ENCODE results near the gene FAM32A.
A peak's percentile ranks its signal among the peaks of the same experiment; 100 is the strongest.
"Not testable (repeated sequence)": the region's sequence is repeated elsewhere in the genome, so short reads cannot be mapped to it uniquely, and the experiment has no call there.

Gene FAM32A

DNA sequence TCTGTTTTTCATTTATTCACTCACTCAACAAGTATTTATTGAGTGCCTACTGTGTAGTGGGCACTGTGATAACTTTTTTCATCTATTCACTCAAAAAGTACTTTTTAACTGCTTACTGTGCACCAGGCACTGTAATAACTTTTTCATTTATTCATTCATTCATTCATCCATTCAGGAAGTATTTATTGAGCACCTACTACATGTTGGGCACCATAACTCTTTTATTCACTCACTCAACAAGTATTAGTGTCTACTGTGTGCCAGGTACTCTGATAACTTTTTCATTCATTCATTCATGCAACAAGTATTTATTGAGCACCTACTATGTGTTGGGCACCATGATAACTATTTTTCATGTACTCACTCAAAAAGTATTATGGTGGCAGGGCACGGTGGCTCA lies 18.8 kb upstream of the FAM32A start:
- DNase-seq: no peak

DNA sequence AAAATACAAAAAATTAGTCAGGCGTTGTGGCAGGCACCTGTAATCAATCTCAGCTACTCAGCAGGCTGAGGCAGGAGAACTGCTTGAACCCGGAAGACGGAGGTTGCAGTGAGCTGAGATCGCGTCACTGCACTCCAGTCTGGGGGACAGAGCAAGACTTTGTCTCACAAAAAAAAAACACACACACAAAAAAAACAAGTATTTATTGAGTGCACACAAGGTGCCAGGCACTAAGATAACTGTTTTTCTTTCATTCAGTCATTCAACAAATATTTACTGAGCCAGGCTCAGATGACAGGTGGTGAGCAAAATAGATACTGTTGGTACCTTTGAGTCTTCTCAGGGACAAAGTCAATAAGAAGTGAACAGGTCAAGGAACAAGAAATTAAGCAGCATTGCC lies 18.2 kb upstream of the FAM32A start:
- no peak for DNase-seq

DNA sequence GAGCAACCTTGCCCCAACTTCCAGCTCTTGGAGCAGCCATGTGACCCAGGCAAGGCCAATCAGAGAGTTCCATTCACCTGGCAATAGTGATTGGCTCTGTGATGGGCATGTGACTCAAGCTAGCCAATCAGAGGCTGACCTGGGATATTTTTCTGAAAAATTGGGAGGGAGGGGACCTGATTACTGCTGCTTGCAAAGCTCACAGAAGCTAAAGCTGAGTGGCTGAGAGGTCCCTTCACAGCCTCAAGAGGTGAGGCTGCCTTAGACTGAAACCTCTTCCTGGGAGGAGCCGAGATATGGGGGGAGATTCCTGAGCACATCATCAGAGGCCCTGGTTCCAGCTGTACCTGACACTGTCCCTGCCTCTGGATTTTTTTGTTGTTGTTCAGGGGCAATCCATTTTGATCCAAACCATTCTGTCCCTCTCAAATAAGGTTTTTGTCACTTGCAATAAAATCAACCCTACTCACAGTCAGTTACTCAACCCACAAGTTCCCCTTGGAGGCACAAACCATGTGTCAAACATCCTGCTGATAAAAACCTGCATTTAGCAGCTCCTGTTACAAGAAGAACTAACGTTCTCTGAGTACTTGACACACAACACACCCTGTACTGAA lies 16.6 kb upstream of the FAM32A start:
- no peak for DNase-seq

DNA sequence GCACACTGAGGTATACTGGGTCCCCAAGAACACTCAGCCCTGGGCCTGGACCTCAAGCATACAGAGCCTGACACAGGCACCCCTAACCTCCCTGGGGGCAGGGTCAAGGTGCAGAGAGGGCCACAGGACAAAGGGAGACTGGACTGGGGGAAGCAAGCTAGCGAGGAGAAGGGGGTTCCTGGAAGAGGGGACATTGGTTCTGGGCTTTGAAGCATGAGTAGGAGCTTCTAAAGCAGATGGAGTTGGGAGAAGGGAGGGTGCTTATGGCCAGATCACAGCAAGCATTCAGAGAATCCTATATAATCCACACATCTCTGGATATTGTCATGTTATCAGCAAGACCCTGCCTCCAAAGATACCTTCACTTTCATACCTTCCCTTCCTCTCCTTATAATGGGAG lies 15.1 kb upstream of the FAM32A start:
- no peak for DNase-seq

DNA sequence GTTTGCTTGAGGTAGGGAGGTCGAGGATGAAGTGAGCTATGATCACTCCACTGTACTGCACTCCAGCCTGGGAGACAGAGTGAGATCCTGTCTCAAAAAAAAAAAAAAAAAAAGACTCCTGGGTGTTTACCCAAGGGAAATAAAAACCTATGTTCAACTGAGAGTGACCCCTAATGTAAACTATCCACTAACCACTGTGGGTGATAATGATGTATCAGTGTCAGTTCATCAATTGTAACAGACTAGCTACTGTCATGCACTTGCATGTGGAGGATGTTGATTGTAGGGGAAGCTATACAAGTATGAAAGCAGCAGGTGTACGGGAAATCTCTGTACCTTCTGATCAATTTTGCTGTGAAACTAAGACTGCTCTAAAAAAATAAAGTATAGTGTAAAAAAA lies 9.3 kb upstream of the FAM32A start:
- no peak for DNase-seq

DNA sequence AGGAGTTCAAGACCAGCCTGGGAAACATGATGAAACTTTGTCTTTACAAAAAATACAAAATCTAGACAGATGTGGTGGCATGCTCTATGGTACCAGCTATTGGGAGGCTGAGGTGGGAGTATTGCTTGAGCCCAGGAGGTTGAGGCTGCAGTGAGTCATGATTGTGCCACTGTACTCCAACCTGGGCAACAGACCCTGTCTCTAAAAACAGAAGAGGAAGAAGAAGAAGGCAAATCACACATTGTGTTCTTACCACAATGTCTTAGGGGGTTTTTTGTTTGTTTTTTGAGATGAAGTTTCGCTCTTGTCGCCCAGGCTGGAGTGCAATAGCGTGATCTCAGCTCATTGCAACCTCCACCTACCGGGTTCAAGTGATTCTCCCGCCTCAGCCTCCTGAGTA lies 6.3 kb upstream of the FAM32A start:
- not testable (repeated sequence) for DNase-seq

DNA sequence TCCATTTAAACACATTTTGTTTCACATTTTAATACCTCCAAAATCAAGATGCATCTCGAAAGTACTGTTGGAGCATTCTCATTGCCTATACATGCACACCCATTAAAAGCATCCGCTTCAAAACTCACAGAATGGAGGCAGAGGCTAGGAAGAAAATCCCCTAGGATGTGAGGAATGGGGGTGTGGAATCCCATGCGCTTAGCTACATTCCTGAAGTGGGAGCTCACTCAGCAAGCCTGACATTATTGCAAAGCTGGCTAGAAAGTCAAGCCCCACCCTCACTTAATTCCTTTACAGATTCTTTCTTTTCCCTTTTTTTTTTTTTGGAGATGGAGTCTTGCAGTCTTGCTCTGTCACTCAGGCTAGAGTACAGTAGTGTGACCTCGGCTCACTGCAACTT lies 4.6 kb upstream of the FAM32A start:
- no peak for DNase-seq

DNA sequence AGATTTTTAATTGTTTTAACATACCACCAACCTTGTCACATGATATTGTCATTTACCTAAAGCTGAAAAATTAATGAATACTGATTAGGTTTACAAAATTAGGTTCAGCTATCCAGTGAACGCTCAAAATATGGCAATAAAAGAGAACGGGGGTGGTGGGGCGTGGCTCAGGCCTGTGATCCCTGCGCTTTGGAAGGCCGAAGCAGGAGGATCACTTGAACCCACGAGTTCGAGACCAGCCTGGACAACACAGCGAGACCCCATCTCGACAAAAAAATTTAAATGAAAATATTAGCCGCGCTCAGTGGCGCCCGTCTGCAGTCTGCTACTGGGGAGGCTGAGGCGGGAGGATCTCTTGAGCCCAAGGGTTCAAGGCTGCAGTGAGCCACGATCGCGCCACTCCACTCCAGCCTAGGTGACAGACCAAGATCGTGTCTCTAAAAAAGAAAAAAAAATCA lies 516 bp upstream of the FAM32A start:
- no peak for DNase-seq

DNA sequence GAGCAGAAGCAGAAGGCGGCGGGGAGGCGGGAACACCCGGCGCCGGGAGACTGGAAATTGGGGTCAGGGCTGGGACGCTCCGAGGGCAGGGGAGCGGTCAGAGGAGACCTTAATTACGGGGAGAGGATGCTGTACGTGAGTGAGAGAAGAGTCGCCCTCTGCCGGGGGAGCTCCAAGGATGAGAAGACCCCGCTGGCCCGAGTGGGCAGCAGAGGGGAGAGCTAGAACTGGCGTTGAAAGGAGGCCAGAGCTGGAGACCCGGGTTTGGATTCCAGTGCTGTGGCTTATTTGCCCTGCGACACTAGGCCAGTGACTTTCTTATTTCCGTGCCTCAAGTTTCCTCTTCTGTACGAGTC lies 536 bp downstream of the FAM32A start:
- no peak for DNase-seq

DNA sequence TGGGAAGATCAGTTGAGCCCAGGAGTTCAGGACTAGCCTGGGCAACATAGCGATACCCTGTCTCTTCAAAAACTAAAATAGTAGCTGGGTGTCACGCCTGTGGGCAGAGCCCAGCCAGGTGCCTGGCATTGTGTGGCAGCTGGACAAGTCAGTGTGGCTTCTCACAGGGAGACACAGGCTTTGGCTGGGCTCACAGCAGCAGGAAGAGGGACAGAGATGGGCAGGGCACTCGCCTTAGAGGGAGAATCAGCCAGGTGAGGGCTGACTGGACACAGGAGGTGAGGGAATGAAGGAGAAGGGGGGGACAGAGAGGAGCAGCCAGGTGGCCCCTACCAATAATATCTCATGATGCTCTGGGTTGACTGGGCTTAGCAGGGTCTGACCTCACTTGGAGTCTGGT lies 3.3 kb downstream of the FAM32A start:
- no peak for DNase-seq

DNA sequence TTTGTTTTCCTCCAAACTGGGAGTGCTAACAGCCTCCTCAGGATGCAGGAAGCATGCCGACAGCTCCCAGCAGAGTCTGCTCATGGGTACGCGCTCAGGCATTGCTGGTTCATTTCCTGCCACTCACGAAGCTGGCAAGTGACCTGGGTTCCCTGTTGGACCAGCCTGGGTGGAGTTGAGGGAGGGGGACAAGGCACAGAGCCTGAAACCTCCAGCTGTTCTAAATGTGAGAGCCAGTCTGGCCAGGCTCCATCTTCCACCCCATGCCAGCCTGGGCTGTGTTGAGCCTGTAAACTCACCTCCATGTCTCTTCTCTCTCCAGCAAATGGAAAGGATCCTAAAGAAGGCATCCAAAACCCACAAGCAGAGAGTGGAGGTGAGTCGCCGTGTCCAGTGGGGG lies 5.0 kb downstream of the FAM32A start:
- DNase-seq: no peak

DNA sequence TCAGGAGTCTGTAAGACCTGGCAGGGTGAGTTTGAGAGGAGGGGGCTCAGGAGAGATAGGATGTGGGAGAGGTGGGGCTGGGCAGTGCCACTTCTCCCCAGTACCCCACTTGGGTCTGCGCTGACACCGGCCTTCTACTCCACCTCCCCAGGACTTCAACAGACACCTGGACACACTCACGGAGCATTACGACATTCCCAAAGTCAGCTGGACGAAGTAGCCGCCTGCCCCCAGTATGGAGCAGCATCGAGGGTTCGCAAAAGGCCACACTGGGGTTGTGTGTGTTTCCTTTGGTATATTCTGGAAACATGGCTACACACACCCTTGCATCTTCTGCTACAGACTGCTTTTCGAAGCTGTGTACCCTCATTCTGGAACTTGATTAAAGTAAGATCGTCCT lies 5.5 kb downstream of the FAM32A start:
- DNase-seq: no peak

DNA sequence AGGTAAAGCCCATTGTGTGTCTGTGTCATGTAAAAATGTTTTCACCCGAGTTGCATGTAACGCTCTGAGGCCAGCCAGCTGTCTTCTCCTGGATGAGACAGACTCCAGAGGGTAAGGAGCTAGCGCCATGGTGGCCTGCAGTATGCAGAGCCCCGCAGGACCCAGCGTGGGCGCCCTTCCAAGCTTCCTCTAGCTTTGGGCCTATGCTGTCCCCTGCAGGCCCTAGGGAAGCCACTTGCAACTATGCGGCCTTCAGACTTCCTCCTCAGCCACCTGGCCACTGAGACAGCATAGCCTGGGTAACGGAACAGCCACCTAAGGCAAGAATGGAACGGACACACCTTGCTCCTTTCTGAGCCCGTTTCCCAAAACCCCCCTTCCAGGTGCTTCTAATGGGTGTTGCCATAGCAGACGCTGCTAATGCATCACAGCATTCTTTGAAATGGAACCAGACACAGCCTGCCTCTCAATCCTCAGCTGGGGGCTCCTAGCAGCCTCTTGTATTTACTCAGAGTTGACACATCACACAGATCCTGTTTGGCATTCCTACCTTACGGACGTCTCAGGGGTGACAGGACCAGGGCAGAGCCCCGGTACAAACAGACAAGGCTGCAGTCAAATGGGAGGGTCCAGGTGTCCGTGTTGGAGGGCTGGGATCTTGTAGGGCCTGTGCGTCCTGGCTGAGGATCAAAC lies 6.2 kb downstream of the FAM32A start:
- DNase-seq: no peak

DNA sequence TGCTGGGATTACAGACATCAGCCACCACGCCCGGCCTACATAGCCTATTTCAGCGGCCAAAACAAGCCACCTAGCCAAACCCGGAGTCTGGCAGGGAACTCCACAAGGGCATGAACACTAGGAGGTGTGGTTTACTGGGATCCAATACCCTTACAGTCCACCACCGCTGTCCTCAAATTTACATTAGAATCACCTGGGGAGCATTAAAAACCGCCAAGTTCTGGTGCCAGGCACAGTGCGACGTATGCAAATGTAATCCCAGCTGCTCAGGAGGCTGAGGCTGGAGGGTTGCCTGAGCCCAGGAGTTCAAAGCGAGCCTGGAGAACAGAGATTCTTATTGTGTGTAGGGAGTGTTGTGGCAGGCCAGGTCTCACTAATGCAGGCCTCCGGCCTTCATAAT lies 8.3 kb downstream of the FAM32A start:
- no peak for DNase-seq

DNA sequence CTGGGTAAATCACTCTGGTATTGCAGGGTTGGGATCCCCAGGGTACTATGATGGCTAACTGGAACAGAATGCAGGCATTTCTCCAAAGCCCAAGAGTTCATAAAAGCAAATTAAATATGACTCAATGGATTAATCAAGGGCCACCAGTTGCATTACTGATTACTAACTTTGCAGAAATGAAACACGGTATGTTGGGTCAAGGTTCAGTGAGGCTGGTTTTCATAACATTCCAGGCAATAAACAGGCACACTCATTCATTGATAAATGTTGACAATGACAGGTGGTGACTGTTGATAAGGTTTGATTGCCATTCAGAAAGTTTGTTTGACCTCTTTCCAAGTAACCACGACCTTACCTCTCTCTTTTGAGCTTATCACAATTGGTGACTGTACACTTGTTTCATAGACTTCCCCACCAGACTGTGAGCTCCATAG lies 12.0 kb downstream of the FAM32A start:
- DNase-seq: no peak

DNA sequence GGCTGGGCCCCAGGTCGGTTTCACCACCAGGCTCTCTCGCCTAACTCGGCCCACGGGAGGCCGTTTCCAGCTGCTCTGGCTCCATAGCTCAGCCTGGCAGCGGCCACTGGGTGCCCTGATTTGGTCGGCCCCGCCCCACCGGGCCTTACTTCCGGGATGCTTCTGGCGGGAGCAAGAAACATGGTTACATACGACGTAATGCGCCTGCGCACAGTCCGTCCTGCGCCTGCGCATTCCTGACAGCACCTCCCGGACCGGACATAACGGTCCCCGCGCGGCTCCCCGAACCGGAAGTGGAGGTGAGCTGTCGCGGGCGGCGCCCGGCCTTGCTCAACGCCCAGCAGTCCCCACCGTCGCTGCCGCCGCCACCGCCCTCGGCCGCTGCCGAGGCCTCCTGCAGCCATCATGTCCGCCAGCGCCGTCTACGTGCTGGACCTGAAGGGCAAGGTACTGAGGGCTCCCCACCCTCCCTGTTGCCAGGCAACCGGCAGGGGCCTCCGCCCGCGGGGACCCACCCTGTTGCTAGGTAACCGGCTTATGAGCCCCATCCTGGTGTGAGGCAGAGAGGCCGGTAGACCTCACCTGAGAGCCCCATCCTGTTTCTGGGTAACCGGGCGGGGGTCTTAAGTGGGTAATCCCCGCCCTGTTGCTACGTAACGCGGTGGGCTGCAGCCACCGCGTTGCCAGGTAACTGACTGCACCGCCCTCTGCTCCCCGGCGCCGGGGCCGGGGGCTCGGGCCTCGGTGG lies 12.6 kb downstream of the FAM32A start, which contains the start of gene AP1M1:
Gene AP1M1 (plus strand): TSS at position 290 of the 748 bp plus-strand sequence. CDS start 116 bp downstream, at position 406.
- DNase-seq: peak; percentile 99

DNA sequence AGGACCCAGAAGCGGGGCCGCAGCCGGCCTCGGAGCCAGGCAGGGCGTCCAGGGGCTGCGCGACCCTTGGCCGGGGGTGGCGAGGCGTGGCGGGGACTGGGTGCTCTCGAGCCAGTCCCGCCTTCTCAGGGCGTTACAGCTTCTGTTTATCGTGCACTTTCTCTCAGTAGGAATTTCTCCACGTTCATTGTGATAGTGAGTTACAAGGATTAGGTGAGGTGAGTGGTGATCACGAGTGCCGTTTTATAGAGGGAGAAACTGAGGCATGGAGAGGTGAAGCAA lies 13.1 kb downstream of the FAM32A start:
- DNase-seq: no peak

DNA sequence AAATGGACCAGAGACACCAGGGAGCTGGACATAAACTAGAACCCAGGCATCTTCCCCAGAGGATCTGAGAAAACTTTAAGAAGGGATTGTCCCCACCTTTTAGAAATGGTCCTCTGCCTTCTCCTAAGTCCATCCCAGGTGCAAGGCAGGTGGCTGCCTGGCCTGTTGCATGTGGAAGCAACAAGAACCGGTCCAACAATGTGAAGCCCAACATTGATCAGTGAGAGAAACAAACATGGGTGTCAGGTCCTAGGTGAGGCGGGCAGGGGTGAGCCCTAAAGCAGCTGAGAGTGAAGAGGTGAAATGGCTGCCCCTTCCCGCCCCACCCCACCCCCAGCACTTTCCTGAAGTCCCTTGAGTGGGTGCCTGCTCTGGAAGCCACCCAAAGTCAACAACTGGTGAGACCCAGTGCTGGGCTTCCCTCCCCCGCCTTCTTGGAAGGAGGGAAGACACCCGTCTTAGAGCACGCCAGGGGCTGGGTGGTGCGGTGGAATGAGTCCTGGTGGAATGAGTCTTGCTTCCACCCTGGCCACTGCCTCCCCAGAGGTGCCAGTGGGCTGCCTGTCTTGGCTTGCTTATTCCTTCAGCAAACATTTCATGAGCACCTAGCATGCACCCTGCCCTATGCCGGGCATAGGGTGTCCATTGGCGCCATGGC lies 14.2 kb downstream of the FAM32A start:
- DNase-seq: no peak

DNA sequence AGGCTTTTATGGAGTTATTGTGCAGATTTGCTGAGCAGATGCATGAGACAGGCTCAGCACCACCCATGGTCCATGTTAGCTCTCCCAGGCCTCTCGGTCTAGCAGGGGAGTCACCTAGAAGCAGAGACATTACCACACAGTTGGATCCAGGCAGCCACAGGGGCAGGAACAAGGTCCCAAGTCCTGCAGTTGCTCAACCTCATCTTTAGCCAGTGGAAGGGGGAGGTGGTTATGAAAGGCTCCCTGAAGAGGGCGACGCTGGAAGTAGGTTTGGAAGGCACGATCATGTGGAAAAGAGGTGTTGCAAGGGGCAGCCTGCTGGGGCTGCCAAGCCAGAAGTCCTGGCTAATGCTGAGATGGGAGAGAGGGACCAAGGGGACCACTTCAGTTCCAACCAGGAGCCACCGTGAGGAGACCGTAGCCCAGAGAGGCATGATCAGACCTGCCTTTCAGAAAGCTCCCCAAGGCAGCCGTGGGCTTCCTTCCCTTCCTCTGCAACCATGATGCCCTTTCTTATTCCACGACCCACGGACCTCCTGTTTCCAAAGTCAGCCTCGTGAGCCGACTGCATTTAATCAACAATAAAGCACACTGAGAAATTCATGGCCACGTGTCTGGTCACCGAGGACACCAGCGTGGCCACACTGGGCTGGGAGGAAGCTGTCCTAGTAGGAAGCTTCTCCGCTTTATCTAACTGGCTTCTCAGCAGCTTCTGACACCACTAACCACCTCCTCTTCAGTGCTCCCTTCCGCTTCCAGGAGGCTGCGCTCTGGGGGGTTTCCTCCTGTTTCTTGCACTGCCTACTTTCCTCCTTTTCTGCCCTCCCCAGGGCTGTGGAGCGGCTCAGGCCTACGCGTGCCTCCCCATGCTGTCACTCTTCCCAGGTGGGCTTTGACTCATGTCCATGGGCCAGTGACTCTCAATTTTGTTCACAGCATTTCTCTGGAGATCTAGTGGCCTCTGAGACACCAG lies 15.1 kb downstream of the FAM32A start:
- DNase-seq: no peak

DNA sequence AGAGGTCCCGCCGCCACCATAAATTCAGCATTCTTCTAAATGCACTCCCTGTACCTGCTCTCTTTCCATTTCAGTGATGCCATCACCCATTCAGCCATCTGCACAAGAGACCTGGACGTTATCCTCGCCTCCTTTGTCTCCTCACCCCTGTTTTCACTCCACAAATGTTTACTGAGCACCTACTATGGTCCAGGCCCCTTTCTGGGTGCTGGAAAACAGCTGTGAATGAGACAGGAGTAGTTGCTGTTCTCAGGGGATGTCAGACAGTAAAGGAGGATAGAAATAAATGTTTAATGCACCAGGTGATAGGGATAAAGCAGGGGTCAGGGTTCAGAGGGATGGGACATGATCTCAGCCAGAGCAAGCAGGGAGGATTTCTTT lies 15.8 kb downstream of the FAM32A start:
- DNase-seq: no peak

DNA sequence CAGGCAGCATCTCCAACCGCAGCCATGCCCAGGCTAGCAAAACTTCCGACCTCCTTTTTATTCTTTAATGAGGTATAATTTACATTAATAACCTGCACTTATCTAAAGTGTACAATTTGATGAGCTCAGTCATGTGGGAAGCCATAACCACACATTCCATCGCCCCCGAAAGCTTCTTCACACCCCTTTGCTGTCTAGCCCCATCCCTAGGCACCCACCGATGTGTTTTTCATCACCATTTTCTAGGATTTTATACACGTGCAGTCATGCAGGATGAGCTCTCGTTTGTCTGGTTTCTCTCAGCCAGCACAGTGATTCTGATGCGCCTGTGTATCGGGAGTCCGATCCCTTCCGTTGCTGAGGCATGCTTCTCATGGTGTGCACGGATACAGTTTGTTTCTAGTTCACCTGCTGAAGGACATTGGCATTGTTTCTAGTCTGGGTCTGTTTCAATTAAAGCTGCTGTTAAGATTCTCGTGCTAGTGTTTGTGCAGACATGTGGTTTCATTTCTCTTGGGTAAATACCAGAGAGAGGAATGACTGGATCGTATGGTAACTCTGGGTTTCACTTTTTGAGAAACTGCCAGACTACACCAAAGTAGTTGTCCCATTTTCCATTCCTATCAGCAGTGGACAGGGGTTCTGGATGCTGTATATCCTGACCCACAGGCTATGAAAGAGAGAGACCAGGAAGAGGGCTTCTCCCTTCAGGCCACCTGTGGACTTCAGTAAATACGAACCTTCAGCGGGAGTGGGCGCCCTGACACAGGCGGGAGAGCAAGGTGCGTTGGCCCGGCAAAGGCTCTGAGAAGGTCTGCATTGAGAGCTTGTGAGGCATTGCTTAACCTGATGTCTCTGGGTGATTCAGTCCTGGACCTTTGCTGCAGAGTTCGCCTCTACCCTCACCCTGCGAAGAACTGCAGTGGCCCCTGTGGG lies 17.4 kb downstream of the FAM32A start:
- DNase-seq: no peak

All from activated CD8-positive, alpha-beta memory T cell treated with anti-CD3 and anti-CD28 coated beads for 24 hours (primary cell).